Stomach smooth muscle (tissue), 2 donors: ENCODE measurements around the gene POMC.

ENCODE experiments used
- H3K27ac ChIP-seq: one replicate; pipeline ENCODE4 v1.7.0; 2013; ENCODE audit warnings: mild to moderate bottlenecking, low read length, inconsistent platforms
- H3K27me3 ChIP-seq, 2 donors: one replicate each; pipeline ENCODE4 v1.7.0; 2013; ENCODE audit warnings: low read length in 2 of 2; ENCODE audit not compliant: insufficient read depth in 2 of 2, control insufficient read depth in 1 of 2
- H3K36me3 ChIP-seq, 2 donors: one replicate each; pipeline ENCODE4 v1.7.0; 2013; ENCODE audit warnings: low read length in 2 of 2; ENCODE audit not compliant: control insufficient read depth in 2 of 2, insufficient read depth in 2 of 2
- H3K4me1 ChIP-seq: one replicate; pipeline ENCODE4 v1.7.0; 2013; ENCODE audit warnings: low read length; ENCODE audit not compliant: control insufficient read depth, insufficient read depth
- H3K4me3 ChIP-seq, 2 donors: one replicate each; pipeline ENCODE4 v1.7.0; 2013; ENCODE audit warnings: low read length in 2 of 2
- H3K9ac ChIP-seq, 2 donors: one replicate each; pipeline ENCODE4 v1.7.0; 2013; ENCODE audit warnings: low read length in 2 of 2, mild to moderate bottlenecking in 1 of 2
- H3K9me3 ChIP-seq, 2 donors: one replicate each; pipeline ENCODE4 v1.7.0; 2013; ENCODE audit warnings: low read length in 2 of 2; ENCODE audit not compliant: control insufficient read depth in 2 of 2
- donor health status: healthy.
- donor health status: Pancreatic carcinoma.

The POMC gene

DNA sequence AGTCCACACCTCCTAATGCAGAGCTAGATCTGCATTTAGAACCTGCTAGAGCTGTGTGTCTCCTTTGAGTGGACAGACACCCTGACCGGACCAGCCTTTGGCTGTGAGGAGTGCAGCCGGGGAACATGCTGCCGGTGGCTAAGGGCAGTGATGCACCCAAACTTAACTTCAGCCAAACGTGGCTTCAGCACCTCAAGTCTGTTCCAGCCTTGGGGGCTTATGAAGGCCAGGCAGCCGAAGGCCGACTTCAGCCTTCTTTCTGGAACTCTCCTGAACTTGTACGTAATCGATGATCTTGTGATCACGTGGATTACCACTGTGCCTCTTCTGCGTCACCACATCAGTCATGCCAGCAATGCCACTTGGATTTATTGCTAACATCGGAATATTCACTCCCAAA, 49.1 kb downstream of the POMC start:
- H3K4me1 ChIP-seq, result no peaks in the 10 kb centered on the region
- no peak overlapping the region for H3K27ac ChIP-seq
- H3K4me3 ChIP-seq, result no peak overlapping the region
- H3K27me3 ChIP-seq, result no peaks in the 10 kb centered on the region
- H3K9me3 ChIP-seq, result no peaks in the 10 kb centered on the region
- H3K9ac ChIP-seq, result no peak overlapping the region
- no peaks in the 10 kb centered on the region for H3K36me3 ChIP-seq

DNA sequence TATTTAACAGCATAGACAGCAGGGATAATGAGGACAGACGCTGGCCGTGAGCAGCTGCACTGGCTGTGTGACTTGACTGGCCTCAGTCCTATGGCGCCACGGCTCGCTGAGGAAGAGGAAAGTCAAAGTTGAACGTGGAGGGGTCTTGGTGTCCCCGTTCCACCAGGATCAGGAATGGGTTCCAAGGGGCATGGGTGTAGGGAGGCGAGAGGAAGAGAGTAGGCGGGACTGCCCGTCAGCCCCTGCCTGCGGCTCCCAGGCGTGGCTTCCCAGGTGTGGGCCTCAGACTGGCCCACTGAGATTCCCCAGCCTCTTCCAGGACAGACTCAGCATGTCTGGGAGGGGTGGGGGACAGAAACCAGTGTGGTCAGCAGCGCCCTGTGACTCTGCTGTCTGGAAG, 51.4 kb downstream of the POMC start:
- H3K27ac ChIP-seq, result no peak overlapping the region
- H3K27me3 ChIP-seq, result no peaks in the 10 kb centered on the region
- no peak overlapping the region for H3K4me3 ChIP-seq
- no peaks in the 10 kb centered on the region for H3K36me3 ChIP-seq
- no peaks in the 10 kb centered on the region for H3K4me1 ChIP-seq
- H3K9me3 ChIP-seq, result no peaks in the 10 kb centered on the region
- H3K9ac ChIP-seq, result no peak overlapping the region

DNA sequence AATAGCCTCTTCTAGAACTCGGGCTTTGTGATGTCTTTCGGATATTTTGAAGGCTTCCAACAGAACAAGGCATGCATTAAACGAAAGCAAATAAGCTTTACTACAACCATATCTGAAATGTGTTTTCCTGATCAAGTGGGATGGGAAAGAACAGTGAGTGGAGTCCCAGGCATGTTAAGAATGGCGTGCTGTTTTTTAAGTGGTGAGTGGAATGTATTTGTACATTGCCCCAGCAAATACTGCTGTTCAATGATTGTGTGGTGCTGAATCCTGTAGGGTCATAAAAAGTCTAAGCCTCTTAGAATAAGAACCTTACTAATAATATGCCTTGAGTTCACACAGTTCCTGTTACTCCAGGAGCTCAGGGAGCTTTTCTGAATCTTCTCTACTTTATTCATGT, 52.5 kb downstream of the POMC start:
- H3K9ac ChIP-seq, result no peak overlapping the region
- H3K27ac ChIP-seq, result no peak overlapping the region
- no peaks in the 10 kb centered on the region for H3K4me1 ChIP-seq
- no peaks in the 10 kb centered on the region for H3K9me3 ChIP-seq
- H3K4me3 ChIP-seq, result no peak overlapping the region
- H3K27me3 ChIP-seq, result no peaks in the 10 kb centered on the region
- H3K36me3 ChIP-seq, result no peaks in the 10 kb centered on the region

DNA sequence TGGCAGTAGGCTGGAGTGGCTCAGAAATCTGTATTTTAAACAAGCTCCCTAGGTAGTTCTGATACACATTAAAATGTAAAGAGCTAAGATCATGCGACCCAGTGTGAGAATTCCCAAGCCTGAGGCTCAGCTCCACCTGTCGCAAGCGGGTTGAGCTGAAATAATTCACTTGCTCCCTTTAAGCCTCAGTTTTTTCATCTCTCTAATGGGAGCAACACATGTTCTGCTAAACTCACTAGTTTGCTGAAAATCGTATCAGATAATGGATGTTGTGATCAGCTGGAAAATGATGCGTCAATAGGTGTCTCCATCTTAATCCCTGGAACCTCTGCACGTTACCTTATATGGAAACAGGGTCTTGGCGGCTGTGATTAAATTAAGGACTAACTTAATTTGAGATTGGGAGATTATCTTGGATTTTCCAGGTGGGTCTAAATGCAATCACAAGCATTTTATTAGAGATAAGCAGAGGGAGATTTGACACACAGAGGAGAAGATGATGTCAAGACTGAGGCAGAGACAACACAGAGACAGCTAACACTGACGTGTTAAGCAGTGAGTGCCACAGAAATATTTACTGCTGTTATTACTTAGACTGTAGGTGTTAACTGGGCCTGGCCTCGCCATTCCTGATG, 53.0 kb downstream of the POMC start:
- no peaks in the 10 kb centered on the region for H3K9me3 ChIP-seq
- H3K27ac ChIP-seq, result no peak overlapping the region
- H3K4me1 ChIP-seq, result no peaks in the 10 kb centered on the region
- H3K9ac ChIP-seq, result no peak overlapping the region
- no peaks in the 10 kb centered on the region for H3K27me3 ChIP-seq
- no peak overlapping the region for H3K4me3 ChIP-seq
- no peaks in the 10 kb centered on the region for H3K36me3 ChIP-seq

DNA sequence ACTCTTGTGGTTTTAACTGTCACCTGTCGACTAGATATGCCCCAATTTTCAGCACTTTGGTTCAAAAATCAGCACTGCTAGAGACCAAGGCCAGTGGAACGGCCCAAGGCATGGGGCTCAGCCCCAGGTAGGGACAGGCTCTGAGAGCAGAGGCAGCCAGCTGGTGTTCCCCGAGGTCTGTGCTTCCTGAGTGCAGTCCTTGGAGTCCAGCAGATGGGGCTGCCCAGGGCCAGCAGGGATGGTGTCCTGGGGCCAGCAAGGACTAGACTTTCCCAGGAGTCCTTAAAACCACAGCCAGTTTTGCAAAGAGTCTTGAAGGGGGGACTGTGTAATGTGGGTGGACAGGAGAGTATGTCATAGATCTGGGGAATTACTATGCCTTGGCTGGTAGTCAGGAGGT, 56.3 kb downstream of the POMC start:
- no peaks in the 10 kb centered on the region for H3K27me3 ChIP-seq
- H3K9me3 ChIP-seq, result no peaks in the 10 kb centered on the region
- H3K36me3 ChIP-seq, result no peaks in the 10 kb centered on the region
- no peak overlapping the region for H3K9ac ChIP-seq
- H3K4me3 ChIP-seq, result no peak overlapping the region
- H3K4me1 ChIP-seq, result no peaks in the 10 kb centered on the region
- no peak overlapping the region for H3K27ac ChIP-seq
